Thyroid gland (tissue), 4 donors: ENCODE data around the gene PRKCE. TPM values are rescaled to one million over a fixed set of nuclear protein-coding genes. Genes with fewer than 3 reads are reported as not detected.

ENCODE experiments used
- DNase-seq, 2 donors: peaks; one replicate each; pipeline ENCODE4 v3.0.0-alpha.2; 2019
- H3K27ac ChIP-seq, 3 donors: fragments of 200-600 bp; sonication (generic); 1 replicate in 2 of 3; 2 replicates in 1 of 3; pipeline ENCODE4 v1.5.1; 2016 to 2019; ENCODE audit warnings: mild to moderate bottlenecking in 1 of 3, moderate library complexity in 1 of 3
- H3K27me3 ChIP-seq: fragments of 200-600 bp; sonication (generic); one replicate; pipeline ENCODE4 v1.5.1; 2019
- H3K36me3 ChIP-seq, 2 donors: fragments of 200-600 bp; sonication (generic); one replicate each; pipeline ENCODE4 v1.5.1; 2016 to 2019
- H3K4me1 ChIP-seq, 2 donors: fragments of 200-600 bp; sonication (generic); one replicate each; pipeline ENCODE4 v1.5.1; 2017 to 2019
- H3K4me3 ChIP-seq, 3 donors: fragments of 200-600 bp; sonication (generic); replicated peaks in 1 of 3; 1 replicate in 2 of 3; 2 replicates in 1 of 3; pipeline ENCODE4 v1.5.1; 2016; ENCODE audit warnings: mild to moderate bottlenecking in 1 of 3
- H3K9me3 ChIP-seq: fragments of 200-600 bp; sonication (generic); one replicate; pipeline ENCODE4 v1.5.1; 2017
- POLR2A ChIP-seq, 2 donors: fragments of 450-650 bp; IDR thresholded peaks; one replicate each; pipeline ENCODE4 v1.6.1; 2017; ENCODE audit warnings: antibody characterized with exemption in 2 of 2, mild to moderate bottlenecking in 2 of 2, moderate library complexity in 1 of 2
- WGBS, 2 donors: methylation state at CpG; one replicate each; pipeline ENCODE4 v1.1.5; 2017; 5-methylcytosine and 5-hydroxymethylcytosine counted together
- intact Hi-C: fragments of 100-400 bp; cut with DNase I; formaldehyde crosslinking; loops from one replicate; pipeline ENCODE4 v1.15.1; 2023
- total RNA-seq, 4 donors: library from RNA; depleted of rRNA; stranded (reverse); fragments of >200 nt; gene quantifications; one replicate each; pipeline ENCODE4 v1.2.3, GENCODE V29; 2016
- TF ChIP-seq, protein P1 (sequence below), 6 experiments: fragments of 200-600 bp in 3 of 6; fragments of 450-650 bp in 3 of 6; sonication (generic) in 3 of 6; IDR thresholded peaks; one replicate each; pipeline ENCODE4 v1.5.1; 2016 to 2019; ENCODE audit warnings: antibody characterized with exemption in 6 of 6, mild to moderate bottlenecking in 2 of 6, inconsistent platforms in 1 of 6, moderate library complexity in 1 of 6

PRKCE gene
- total RNA-seq, 4 donors from 2014 or later: 8.4 to 35.3 (median 15.2) TPM

DNA sequence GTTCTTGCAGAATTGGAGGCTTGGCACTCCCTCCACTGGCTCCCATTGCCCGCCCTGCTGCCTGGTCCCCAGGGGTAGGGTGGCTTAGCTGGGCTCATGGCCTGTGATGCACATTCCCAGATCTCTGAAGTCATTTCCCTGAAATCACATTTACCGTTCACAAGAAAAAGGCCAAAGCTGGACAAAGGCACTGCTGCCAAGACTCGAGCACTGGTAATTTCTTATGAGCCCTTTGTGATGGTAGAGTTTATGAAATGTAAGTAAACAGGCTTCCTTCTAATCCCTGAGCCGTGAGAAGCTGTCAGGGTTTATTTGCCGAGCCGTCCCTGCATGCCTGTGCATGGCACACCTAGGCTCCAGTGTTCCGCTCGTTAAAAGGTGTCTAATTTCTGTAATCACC lies 398.6 kb downstream of the PRKCE start:
- Histone ChIP-seq H3K4me1 (no peaks in the 10 kb centered on the region), H3K36me3 (no peaks in the 10 kb centered on the region), H3K27me3 (no peaks in the 10 kb centered on the region), H3K4me3 (no peak overlapping the region), H3K27ac (no peak overlapping the region), H3K9me3 (no peaks in the 10 kb centered on the region)
- TF ChIP-seq, protein P1, sequence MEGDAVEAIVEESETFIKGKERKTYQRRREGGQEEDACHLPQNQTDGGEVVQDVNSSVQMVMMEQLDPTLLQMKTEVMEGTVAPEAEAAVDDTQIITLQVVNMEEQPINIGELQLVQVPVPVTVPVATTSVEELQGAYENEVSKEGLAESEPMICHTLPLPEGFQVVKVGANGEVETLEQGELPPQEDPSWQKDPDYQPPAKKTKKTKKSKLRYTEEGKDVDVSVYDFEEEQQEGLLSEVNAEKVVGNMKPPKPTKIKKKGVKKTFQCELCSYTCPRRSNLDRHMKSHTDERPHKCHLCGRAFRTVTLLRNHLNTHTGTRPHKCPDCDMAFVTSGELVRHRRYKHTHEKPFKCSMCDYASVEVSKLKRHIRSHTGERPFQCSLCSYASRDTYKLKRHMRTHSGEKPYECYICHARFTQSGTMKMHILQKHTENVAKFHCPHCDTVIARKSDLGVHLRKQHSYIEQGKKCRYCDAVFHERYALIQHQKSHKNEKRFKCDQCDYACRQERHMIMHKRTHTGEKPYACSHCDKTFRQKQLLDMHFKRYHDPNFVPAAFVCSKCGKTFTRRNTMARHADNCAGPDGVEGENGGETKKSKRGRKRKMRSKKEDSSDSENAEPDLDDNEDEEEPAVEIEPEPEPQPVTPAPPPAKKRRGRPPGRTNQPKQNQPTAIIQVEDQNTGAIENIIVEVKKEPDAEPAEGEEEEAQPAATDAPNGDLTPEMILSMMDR (IDR thresholded peaks at IDR 0.05): no peak
- no peak for TF ChIP-seq POLR2A (IDR thresholded peaks at IDR 0.05)
- DNase-seq: no peak
- 94 to 97% methylated on average over 7 to 8 of the region's 8 CpGs for WGBS, 2 donors
- intact Hi-C loops: no loop called here

DNA sequence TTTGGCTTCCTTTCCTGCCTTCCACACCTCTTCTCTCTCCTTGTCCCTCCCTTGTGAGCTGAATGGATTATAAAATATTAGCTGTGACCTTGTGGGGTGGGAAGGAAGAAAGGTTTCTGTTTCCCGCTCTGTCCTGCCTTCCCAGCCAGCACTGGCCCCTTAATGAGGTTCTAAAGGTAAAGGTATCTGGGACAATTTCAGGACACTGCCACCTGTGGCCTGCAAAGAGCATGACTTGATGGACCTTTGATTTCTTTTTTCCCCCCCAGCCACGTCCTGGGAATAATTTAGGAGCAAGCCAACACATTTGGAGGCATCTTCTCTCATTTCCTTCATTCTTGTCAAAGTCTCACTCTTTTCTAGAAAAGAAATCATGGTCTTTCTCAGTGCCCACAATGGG lies 399.0 kb downstream of the PRKCE start:
- no peaks in the 10 kb centered on the region for H3K9me3 ChIP-seq
- H3K36me3 ChIP-seq: no peaks in the 10 kb centered on the region
- no peak overlapping the region for H3K27ac ChIP-seq
- WGBS, 2 donors: 95 to 100% methylated on average over 2 of the region's 2 CpGs
- no peaks in the 10 kb centered on the region for H3K27me3 ChIP-seq
- TF ChIP-seq, protein P1 (IDR thresholded peaks at IDR 0.05): no peak
- no peak for TF ChIP-seq POLR2A (IDR thresholded peaks at IDR 0.05)
- H3K4me1 ChIP-seq: no peaks in the 10 kb centered on the region
- intact Hi-C loops: no loop called here
- no peak overlapping the region for H3K4me3 ChIP-seq
- no peak for DNase-seq

DNA sequence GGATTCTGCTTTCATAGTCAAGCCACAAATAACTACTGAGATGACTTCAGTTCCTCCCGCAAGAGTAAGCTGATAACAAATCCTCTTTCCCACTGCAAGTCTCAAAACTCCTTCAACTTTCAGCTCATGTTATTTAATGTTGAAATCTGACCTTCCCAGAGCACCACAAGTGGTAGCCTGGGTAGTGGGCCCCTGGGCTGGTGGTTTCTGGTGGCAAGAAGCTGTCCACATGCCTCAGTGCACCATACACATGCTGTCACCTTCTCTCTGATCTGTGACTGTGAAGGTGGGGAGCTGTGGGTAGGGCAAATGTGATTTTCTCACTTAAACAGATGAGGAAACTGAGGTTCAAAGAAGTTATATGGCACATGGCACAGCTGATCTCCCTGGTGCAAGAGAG lies 399.6 kb downstream of the PRKCE start:
- H3K36me3 ChIP-seq: no peaks in the 10 kb centered on the region

DNA sequence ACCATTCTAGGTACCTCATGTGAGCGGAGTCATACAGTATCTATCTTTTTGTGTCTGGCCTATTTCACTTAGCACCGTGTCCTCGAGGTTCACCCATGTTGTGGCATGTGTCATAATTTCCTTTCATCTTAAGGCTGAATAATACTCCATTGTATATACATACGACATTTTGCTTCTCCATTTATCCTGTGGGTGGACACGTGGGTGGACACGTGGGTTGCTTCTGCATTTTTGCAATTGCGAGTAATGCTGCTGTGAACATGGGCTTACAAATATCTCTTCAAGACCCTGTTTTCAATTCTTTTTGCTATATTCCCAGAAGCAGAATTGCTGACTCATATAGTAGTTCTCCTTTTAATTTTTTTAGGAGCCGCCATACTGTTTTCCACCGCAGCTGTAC lies 402.1 kb downstream of the PRKCE start:
- TF ChIP-seq POLR2A (IDR thresholded peaks at IDR 0.05): no peak
- TF ChIP-seq, protein P1 (IDR thresholded peaks at IDR 0.05): no peak
- H3K9me3 ChIP-seq: no peaks in the 10 kb centered on the region
- intact Hi-C loops: no loop called here

More for the DNA sequence above, 399.6 kb downstream of the PRKCE start:
- TF ChIP-seq POLR2A (IDR thresholded peaks at IDR 0.05): no peak
- TF ChIP-seq, protein P1 (IDR thresholded peaks at IDR 0.05): no peak
- H3K9me3 ChIP-seq: no peaks in the 10 kb centered on the region
- no peaks in the 10 kb centered on the region for H3K27me3 ChIP-seq
- no peaks in the 10 kb centered on the region for H3K4me1 ChIP-seq
- no peak overlapping the region for H3K27ac ChIP-seq
- DNase-seq: no peak
- no peak overlapping the region for H3K4me3 ChIP-seq
- intact Hi-C loops: no loop called here
- WGBS, 2 donors: 97 to 100% methylated on average over 1 of the region's 1 CpG

DNA sequence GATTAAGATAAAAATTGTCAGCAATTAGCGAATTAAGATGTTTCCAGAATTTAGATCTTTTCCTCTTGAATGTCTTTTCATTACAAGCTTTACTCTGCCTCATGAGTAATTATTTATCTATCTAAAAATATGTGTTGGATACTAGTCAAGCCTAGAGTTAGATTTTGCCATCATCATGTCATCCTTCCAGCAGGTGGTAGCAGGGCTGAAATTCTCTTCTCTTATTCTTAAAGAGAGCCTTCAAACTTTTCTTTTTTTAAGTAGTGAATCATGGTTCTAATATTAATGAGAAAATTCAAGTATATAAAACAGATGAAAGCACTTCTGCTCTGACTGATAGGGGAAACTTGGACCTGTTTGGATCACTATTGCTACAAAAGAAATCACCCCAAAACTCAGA lies 405.1 kb downstream of the PRKCE start:
- no peak overlapping the region for H3K4me3 ChIP-seq
- no peak for DNase-seq
- H3K27me3 ChIP-seq: no peaks in the 10 kb centered on the region
- 95 to 98% methylated on average over 1 of the region's 1 CpG for WGBS, 2 donors
- peaks cover 6 to 10% of the 10 kb centered on the region in 2 donors for H3K4me1 ChIP-seq
- no peaks in the 10 kb centered on the region for H3K36me3 ChIP-seq
- no peak overlapping the region for H3K27ac ChIP-seq
- H3K9me3 ChIP-seq: no peaks in the 10 kb centered on the region
- no peak for TF ChIP-seq POLR2A (IDR thresholded peaks at IDR 0.05)
- TF ChIP-seq, protein P1 (IDR thresholded peaks at IDR 0.05): no peak
- intact Hi-C loops: no loop called here

More for the DNA sequence above, 402.1 kb downstream of the PRKCE start:
- H3K4me1 ChIP-seq: peaks cover 6 to 10% of the 10 kb centered on the region in 2 donors
- 84 to 96% methylated on average over 9 of the region's 9 CpGs for WGBS, 2 donors
- no peaks in the 10 kb centered on the region for H3K36me3 ChIP-seq
- DNase-seq: no peak
- no peak overlapping the region for H3K4me3 ChIP-seq
- H3K27ac ChIP-seq: no peak overlapping the region
- H3K27me3 ChIP-seq: no peaks in the 10 kb centered on the region
